K562 (cell line): Measurements from ENCODE around the gene TUBGCP5. TPM values are rescaled to one million over a fixed set of nuclear protein-coding genes. Genes with fewer than 3 reads are reported as not detected.

Experiments
- BCL6 ChIP-seq: fragments of 250-450 bp; sonication (Bioruptor Pico); IDR thresholded peaks from 2 replicates; pipeline ENCODE4 v1.4.0; 2020
- FOS ChIP-seq: IDR thresholded peaks from 3 replicates; pipeline ENCODE4 v1.6.1; 2011; ENCODE audit not compliant: insufficient read length; ENCODE audit errors: extremely low read depth
- NCOR1 ChIP-seq: fragments of 450-650 bp; IDR thresholded peaks from 2 replicates; pipeline ENCODE4 v1.6.1; 2016; ENCODE audit warnings: mild to moderate bottlenecking, moderate library complexity
- TBL1XR1 ChIP-seq, 2 experiments: IDR thresholded peaks; 2 replicates each; pipeline ENCODE4 v1.6.1; 2012; ENCODE audit warnings: improper control_type of control experiment in 2 of 2, low read length in 2 of 2, mild to moderate bottlenecking in 1 of 2
- ZNF561 ChIP-seq: fragments of 450-650 bp; formaldehyde crosslinking; conservative IDR thresholded peaks from 2 replicates; pipeline ENCODE4 v1.4.0; 2020; ENCODE audit warnings: mild to moderate bottlenecking, moderate library complexity
- ZNF707 ChIP-seq: fragments of 250-450 bp; sonication (Bioruptor Pico); conservative IDR thresholded peaks from 2 replicates; pipeline ENCODE4 v1.8.0; 2022; ENCODE audit warnings: inconsistent platforms, mild to moderate bottlenecking, moderate library complexity
- polyA plus RNA-seq, 8 experiments: library from polyadenylated mRNA; depleted of rRNA in 4 of 8; stranded (reverse) in 5 of 8; unstranded in 3 of 8; fragments of >200 nt; fragmentation: Nextera tagmentation in 2 of 8; fragmentation: Illumina TruSeq in 1 of 8; extraction: Ambion mirVana in 2 of 8; extraction: Trizol in 1 of 8; gene quantifications; 2 replicates each; pipeline versions ENCODE4 v1.2.1 to v1.2.3, GENCODE V29; 2011 to 2014; ENCODE audit warnings: inconsistent platforms in 1 of 8, missing spikeins in 1 of 8
- total RNA-seq, 7 experiments: library from RNA; depleted of rRNA in 6 of 7; stranded (reverse); fragments of >200 nt in 6 of 7; fragmentation: Illumina TruSeq in 2 of 7; extraction: Trizol in 2 of 7; gene quantifications; 2 replicates each; pipeline versions ENCODE4 v1.2.1 to v1.2.3, GENCODE V29; 2011 to 2021; ENCODE audit warnings: low replicate concordance in 1 of 7
- TF ChIP-seq, protein P1 (sequence below), 2 experiments: fragments of 450-650 bp in 1 of 2; sonication (generic) in 1 of 2; formaldehyde crosslinking in 1 of 2; IDR thresholded peaks; 2 replicates each; pipeline versions ENCODE4 v1.7.1 to v1.9.0; 2016 to 2022; ENCODE audit warnings: inconsistent platforms in 1 of 2, mild to moderate bottlenecking in 1 of 2, missing genetic modification reagents in 1 of 2

Gene TUBGCP5
- total and polyA plus RNA-seq, 9 of the 15 experiments (the other 6 are each of a cell fraction or from before 2014, with no cell fraction given) = 5.8 to 33.9 (median 23.2) TPM

DNA sequence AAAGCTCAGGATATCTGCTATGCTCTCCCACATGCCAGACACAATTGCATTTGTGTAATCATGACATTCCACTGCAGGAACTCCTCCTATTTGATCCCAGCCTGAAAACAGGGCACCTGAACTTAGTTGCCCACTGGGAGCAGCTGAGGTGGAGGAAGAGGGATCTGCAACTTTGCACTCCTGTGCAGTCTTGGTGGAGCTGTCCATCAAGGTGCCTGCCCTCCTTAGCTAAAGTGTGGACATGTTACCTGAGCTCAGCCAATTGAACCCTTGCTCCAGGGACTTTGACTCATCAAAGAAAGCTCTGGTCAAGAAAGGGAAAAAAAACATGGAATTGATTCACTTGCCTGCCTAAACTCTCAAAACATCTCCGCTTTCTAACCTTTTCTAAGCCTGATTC, 33.3 kb upstream of the TUBGCP5 start (continued):
- TF ChIP-seq, protein P1, sequence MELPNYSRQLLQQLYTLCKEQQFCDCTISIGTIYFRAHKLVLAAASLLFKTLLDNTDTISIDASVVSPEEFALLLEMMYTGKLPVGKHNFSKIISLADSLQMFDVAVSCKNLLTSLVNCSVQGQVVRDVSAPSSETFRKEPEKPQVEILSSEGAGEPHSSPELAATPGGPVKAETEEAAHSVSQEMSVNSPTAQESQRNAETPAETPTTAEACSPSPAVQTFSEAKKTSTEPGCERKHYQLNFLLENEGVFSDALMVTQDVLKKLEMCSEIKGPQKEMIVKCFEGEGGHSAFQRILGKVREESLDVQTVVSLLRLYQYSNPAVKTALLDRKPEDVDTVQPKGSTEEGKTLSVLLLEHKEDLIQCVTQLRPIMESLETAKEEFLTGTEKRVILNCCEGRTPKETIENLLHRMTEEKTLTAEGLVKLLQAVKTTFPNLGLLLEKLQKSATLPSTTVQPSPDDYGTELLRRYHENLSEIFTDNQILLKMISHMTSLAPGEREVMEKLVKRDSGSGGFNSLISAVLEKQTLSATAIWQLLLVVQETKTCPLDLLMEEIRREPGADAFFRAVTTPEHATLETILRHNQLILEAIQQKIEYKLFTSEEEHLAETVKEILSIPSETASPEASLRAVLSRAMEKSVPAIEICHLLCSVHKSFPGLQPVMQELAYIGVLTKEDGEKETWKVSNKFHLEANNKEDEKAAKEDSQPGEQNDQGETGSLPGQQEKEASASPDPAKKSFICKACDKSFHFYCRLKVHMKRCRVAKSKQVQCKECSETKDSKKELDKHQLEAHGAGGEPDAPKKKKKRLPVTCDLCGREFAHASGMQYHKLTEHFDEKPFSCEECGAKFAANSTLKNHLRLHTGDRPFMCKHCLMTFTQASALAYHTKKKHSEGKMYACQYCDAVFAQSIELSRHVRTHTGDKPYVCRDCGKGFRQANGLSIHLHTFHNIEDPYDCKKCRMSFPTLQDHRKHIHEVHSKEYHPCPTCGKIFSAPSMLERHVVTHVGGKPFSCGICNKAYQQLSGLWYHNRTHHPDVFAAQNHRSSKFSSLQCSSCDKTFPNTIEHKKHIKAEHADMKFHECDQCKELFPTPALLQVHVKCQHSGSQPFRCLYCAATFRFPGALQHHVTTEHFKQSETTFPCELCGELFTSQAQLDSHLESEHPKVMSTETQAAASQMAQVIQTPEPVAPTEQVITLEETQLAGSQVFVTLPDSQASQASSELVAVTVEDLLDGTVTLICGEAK (IDR thresholded peaks at IDR 0.05) = no peak
- TF ChIP-seq, protein P1 (CRISPR knock-in tag; IDR thresholded peaks at IDR 0.05) = no peak
- TF ChIP-seq ZNF561 (CRISPR knock-in tag) (no peak), NCOR1 (no peak), TBL1XR1 (IDR thresholded peaks at IDR 0.05; ENCODE audit: low read length in 2 of 2) (no peak), FOS (no peak), BCL6 (CRISPR knock-in tag) (no peak), ZNF707 (CRISPR knock-in tag) (no peak)
- TF ChIP-seq, all 486 proteins: peak for 0
